Measurements from ENCODE around the gene LRRC8D.
"Not testable (repeated sequence)": the region's sequence is repeated elsewhere in the genome, so short reads cannot be mapped to it uniquely, and the experiment has no call there.

DNA sequence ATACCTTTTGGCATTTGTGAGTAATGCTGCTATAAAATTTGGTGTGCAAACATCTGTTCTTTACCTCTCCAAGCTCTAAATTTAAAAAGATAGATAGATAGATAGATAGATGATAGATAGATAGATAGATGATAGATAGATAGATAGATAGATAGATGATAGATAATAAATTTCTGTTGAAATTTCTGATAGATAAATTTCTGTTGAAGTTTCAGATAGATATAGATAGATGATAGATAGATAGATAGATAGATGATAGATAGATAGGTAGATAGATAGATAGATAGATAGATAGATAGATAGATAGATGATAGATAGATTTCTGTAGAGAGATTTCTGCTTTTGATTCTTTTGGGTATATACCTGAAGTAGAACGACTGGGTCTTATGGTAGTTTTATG, 44.7 kb upstream of the LRRC8D start:
- TF ChIP-seq CTCF (IDR thresholded peaks at IDR 0.05; ENCODE audit: low read depth, low read length, missing input control); RXRA (IDR thresholded peaks at IDR 0.05); REST (IDR thresholded peaks at IDR 0.05): not testable (repeated sequence)

Measured in liver (tissue), 3 donors.